ENCODE data around the gene NAT9. TPM values are rescaled to one million over a fixed set of nuclear protein-coding genes. Genes with fewer than 3 reads are reported as not detected.

The NAT9 gene
- total RNA-seq, 1 experiment from 2014 or later, result 18.5 TPM

DNA sequence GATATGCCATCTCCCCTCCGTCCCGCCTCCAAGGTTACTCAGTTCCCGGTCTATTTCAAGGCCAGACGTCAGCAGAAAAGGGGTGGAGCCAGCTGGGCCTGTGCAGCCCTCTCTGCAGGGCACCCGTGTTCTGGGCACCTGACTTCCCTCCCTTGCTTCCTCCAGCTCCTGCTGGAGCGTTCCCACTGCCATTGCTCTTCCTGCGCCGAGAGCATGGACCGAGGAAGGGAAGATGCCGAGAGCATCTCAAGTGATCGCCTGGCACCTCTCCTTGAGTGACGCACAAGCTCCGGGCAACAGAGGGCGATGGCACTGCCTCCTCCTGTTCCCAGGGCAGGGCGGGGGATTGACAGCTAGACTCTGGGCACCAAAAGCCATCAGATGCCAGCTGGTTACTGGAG lies 29.4 kb upstream of the NAT9 start:
- DNase-seq (ENCODE audit: low read depth), result no peak

DNA sequence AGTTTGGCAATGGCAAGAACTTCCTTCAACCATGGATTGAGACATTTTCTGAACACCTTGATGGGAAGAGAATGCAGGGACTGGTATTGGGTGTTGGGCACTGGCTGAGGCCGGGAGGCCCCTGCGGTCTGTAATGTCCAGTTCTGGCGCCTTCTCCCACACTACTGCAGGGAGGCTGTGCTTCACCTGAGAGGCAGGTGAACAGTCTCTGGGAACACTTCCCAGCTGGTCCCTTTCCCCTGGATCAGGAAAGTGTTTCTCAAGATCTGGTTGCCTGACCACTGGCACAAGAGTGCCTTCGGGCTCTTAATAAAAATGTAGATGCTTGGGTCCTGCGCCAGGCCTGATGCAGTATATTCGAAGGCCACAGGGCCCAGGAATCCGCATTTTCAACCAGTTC lies 28.5 kb upstream of the NAT9 start:
- no peak for DNase-seq (ENCODE audit: low read depth)

DNA sequence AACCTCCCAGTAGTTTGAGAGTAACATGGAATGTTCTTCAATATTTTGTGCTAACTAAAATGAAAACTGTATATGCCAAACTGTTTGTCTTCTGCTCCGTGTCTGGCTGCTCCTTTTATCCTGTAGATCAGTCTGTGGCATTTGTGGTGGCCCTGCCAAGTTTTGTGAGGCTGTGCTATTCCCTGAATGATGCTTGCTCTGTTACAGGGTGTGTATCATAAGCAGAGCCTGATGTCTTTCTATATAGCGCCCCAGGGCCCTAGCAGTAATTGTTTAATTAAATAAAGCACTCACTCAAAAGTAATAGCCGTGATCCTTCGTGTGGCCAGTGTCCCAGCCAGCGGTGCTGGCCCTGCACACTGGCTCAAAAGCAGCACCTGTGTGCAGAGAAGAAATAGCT lies 27.8 kb upstream of the NAT9 start:
- DNase-seq (ENCODE audit: low read depth), result no peak

DNA sequence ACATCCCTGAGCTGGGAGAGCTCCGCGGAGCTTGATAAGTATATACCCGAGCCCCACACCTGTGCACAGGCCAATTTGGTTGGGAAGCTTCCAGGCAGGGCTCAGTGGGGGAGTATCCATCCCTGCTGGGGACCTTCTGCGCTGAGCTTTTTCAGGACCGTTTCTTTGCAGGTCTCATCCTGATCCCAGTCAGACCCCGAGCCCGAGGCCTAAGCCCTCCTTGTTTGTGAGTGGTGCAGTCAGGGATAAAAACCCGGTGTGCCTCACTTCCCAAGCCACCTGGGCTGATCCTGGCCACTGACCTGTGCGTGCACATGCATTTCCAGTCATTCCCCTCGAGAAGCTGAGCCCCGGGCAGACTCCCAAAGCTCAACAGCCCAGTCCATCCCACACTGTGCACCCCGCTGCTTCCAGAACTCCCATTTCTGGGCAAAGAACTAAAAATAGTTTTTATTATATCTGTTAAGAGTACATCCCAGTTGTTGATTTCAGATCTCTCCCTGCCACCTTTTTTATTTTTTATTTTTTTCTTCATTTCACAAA lies 27.3 kb upstream of the NAT9 start:
- DNase-seq (ENCODE audit: low read depth), result no peak

DNA sequence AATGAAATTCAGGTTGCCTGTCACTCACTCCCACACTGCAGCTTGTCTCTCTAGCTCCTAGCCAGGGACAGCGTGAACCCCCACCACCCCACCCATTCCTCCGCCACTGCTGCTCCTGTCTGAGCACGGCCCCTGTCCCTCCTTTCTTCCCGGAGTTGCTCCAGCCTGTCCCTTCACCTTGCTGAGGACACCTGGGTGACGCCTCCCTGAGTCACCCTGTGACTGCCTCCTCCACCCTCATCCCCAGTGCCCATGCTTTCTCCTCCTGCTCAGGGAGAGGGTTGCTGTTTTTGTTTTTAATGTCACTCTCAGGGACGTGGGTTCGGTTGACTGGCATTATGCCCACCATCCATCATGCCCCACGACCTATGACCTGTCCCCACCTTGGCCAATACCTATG lies 25.8 kb upstream of the NAT9 start:
- no peak for DNase-seq (ENCODE audit: low read depth)

DNA sequence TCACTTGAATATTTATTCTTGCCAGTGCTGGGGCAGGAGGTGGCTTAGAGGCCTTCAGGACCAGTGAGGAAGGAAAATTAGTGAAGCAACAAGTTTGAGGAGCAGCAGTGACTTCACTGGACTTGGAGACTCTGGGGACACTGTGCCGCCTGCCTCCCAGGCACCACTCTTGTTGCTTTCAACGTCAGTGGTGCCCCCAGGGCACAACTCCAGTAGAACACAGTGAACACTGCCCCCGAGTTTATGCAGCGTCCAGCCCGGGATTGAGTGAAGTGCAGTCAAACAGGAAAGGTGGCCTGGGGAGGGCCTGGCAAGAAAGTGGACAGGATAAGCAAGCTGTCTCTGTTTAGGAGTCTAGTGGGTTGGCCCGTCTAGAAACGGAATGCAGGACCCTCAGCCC lies 24.4 kb upstream of the NAT9 start:
- no peak for DNase-seq (ENCODE audit: low read depth)

DNA sequence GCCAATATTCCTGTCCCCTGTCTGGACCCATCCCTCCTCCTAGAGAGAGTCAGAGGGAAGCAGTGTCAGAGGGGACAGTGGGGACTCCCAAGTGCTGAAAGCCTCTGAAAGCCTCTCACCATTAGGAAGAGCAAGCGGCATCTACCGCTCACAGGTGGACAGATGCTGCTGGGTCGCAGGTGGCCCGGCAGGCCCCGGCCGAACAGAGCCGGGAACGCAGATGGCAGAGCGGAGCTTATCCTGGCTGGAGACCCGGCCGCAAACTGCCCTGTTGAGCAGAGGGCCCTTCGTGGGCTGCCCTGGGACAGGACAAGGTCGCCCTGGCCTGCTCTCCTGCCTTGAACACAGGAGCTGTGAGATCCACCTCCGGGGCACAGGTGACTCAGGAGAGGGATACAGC lies 23.0 kb upstream of the NAT9 start:
- no peak for DNase-seq (ENCODE audit: low read depth)

DNA sequence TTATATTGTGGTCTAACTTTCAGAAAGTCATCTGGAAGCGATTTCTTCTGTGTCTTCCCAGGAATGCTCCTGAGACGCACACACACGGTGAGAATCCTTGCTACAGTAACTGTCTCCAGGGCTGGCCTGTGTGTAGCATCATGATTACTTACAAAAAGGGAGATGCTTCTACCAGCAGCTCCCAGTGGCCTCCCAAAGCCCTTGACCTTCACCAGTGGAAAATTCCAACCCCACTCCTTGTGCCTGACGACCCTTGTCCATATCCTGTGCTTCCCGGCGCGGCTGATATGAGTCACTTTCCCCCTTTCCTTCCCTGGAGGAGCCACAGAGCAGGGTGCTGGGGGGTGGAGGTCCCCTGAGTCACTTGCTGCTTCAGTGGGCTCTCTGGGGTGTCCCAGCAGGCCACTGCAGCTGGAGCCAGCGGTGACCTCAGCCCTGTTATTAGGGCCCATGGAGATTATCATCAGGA lies 22.1 kb upstream of the NAT9 start:
- DNase-seq (ENCODE audit: low read depth), result peak; percentile 67

DNA sequence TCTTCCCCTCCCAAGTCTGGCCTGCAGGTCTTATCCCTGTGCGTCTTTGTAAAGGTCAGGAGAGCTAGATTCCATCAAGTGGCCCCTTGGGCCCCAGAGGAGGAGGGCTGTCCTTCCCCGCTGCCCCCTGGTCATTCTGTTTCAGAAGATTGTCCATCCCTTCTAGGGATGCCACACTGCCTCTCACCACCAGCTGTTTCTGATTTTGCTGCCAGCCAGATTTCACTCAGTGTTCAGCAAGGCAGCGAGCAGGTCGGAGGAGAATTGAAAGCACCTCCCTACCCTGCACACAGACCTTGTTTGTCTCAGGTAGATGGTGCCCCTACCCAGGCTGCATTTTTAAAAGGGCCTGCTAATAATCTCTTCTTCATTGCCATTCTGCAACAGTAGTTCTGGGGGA lies 21.7 kb upstream of the NAT9 start:
- DNase-seq (ENCODE audit: low read depth), result no peak

DNA sequence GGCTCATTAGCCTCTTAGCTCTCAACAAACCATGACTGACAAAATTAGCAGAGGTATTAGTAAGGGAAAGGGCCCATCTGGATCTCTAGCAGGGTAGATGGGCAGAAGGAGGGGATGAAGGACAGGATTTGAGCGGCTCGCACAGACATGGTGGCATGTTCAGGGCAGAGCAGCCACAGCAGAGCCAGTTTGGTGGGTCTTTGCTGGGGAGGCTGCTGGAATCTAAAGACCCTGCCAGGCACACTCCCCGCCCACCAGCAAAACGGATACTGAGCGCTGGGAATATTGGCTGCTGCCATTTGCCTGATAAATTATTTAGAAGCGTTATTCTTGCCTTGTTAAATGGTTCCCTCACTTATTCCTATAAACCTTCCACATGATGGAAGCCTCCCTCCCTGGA lies 20.7 kb upstream of the NAT9 start:
- no peak for DNase-seq (ENCODE audit: low read depth)

DNA sequence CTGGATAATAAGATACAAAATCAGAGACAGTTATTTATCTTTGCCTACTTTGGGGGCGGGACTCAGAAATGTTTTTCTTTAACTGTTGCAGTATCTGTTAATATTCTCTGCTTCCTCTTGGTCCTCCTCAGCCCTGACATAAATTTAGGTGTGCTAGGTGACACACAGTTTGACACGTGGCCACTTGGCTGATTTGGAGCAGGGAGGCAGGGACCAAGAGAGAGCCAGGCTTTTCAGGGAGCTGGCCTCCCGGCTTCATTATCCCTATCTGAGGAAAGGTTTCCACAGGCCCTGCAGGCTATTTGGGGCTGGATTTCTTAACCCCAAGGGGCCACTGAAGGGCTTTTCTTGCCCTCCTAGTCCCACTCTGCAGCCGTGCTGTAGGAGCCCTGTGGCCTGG lies 20.1 kb upstream of the NAT9 start:
- no peak for DNase-seq (ENCODE audit: low read depth)

DNA sequence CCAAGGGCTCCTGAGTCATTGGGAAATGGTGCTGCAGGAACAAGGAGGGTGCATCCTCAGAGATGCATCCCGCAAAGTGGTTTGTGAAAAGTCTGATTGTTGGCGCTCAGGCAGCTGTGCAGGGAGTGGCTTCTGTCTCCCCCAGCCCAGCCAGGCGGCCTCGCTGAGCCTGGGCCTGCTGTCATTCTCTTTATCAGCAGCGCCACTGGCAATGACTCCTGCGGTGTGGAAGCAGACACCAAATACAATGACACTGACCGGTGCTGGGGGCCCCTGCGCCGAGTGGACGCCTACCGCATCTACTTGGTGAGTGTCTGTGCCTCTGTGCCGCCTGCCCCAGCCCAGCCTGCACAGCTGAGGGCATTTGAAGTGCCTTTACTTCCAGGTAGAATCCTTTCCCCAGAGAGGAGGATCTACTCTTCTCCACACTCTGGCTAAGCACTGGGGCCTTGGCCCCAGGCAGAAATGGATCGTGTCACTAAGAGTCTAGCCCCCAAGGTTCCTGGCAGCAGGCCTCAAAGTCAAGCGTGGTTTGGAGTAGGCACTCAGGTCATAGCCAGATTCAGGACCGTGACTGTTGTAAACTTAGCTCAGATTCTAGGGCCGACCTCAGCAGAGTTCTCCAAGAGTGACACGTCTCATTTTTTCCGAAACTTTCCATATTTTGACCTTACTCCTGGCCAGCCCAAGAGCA lies 19.3 kb upstream of the NAT9 start:
- no peak for DNase-seq (ENCODE audit: low read depth)

DNA sequence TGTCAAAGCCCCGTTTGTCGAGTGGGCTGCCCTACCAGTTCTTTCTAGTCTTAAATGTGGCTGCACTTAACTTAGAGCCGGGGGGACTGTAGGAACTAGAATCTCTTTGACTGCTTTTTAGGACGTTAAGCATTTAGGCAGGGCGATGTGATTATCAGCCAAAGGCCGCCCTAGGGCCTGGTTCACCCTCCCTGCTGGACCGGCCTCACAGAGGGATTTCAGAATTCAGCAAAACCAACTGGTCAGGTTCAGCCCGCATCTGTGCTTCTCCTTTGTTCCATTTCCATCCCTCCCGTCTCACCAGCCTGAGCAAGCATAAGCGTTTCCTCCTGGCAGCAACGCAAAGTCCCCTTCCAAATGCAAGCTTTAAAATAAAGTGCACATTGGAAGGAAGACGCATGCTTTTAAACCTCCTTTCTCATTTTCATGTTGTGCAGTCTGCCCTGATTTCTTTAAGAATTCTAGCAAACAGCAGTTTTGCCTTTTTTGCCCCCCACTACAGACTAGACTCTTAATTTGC lies 16.5 kb upstream of the NAT9 start:
- no peak for DNase-seq (ENCODE audit: low read depth)

DNA sequence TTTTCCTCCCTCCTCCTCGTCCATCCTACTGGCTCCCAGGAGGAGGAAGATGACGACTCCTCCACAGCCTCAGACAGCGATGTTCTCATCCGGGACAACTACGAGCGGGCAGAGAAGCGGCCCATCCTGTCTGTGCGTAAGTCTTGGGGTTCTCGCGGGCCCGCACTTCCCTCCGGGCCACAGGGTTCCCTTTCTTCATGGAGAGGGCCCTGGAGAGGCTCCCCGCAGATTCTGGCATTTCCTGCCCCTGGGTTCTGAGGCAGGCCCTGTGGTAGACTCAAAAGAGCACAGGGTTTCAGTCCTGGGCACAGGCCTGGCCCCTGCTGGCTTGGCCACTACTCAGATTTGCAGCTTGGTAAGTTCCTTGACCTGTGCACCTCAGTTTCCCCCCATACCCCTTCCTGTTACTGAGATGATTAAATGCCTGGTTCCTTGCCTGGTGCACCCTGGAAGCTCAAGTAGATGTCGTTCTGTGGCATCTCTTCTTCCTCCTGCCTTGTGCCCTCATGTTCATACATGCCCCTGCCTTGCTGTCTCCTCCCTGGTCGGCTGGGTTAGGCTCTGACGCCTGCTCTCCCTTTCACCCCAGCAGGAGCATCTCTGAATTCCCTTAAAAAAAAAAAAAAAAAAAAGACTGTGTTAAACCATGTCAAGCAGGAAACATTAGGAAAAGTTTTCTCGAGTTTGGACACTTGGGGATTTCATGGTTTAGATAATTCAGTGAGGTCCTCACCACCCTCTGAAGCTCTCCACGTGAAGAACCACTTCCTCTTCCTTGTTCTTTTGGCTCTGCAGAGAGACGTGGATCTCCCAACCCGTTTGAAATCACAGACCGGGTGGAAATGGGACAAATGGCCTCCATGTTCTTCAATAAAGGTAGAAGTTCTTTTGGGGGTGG lies 14.3 kb upstream of the NAT9 start:
- no peak for DNase-seq (ENCODE audit: low read depth)

DNA sequence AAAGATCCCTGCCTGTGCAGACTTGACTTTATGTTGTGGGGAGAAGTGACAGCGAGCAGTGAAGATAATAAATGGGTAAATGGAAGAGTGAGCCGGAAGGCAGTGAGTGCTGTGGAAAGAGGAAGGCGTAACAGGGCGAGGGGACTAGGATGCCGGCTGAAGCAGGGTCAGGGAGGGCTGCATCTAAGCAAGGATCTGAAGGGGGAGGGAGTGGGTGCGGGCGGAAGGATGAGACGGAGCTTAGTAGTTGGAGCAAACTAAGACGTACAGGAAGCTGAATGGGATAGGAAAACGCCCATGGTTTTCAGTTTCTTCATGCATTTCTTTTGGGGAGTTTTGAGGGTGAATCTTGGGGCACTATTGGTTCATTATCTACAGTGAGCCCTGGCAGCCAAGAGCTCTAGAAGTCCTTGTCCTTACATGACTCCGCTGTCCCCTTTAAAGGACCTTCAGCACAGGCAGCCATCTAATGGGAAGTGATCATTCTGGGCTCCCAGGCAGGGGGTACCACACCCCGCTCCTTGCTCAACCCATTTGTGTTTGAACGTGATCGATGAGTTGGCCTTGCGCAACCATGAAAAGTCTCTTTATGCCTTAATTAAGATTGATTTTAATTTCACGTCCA lies 10.4 kb upstream of the NAT9 start:
- DNase-seq (ENCODE audit: low read depth), result no peak

DNA sequence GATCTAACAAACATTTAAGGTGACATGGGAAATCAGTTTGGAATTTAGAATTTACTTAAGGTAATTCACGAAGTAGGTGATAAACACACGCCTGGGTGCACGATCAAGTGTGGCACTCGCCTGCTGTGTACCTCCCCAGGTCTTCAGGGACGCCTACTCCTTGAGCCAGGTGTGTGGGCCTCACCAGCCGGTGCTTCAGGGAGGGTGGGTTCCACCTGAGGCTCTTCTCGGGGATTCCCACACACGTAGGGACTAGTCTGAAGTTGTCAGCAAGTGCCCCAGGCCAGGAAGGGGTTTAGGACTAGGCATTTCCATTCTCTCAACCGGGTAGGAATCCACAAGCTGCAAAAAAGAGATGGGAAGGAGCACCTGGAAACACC lies 9.8 kb upstream of the NAT9 start:
- DNase-seq (ENCODE audit: low read depth), result no peak

DNA sequence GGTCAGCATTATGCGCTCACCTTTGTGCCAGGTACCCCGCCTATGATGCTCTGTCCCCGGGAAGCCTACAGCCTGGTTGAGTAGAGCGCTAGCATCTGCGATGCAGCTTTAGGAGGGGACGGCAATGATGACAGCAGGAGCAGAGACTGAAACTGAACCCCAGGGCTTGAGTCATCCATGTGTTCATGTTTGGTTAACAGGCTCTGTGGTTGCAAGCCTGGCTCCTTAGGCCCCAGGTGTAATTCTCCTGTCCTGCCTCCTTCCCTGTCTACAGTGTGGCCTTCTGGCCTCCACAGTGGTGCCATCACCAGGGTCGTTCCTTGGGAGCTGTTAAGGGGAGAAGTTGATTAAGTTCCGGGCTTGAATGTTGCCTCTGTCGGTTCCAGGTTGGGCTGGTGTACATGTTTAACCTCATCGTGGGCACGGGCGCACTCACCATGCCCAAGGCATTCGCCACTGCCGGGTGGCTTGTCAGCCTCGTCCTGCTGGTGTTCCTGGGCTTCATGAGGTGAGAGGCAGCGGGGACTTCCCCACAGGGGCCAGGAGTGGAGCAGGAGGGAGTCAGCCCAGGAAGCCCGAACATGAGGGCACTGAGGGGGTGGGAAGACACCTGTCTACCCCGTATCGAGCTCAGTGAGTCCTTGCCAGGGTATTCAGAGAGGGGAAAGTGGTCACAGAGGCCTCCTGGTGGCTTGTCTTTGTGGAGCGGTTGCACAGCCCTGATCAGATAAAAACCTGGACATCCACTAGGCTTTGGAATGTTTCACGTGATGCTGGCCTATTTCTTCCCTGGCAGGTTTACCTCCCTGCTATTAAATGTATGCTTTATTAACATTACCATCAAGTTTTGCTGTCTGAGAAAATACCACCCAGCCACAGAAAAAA lies 9.2 kb upstream of the NAT9 start:
- DNase-seq (ENCODE audit: low read depth), result no peak

DNA sequence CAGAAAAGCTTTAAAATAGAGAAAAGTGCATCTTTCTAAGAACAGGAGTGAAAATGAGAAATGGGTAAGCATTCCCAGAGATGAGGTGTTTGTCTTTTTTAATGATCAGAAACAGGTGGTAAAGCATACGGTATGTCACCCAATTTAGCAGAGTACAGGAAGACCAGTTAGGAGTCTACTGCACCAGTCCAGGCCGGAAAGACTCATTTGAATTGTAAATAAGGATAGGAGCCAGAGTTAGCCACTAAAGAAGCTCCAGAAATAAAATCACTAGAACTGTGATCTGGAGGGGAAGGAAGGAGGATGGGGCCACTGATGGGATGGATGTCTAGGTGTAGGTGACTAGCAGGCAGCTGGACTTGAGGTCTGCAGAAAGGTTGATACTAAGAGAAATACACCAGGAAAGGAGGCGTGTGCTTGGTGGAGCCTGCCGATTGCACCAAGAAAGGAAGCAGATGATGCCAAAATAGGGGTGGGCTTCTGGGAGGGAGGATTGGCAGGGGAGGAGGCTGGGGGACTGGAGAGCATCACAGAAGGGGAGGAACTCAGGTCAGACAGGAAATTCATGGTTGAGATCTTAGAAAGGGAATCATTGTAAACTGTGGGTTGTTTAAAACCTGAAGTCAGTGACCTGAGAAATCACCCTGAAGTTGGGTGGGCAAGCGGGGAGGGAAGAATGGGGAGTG lies 8.1 kb upstream of the NAT9 start:
- DNase-seq (ENCODE audit: low read depth), result no peak

DNA sequence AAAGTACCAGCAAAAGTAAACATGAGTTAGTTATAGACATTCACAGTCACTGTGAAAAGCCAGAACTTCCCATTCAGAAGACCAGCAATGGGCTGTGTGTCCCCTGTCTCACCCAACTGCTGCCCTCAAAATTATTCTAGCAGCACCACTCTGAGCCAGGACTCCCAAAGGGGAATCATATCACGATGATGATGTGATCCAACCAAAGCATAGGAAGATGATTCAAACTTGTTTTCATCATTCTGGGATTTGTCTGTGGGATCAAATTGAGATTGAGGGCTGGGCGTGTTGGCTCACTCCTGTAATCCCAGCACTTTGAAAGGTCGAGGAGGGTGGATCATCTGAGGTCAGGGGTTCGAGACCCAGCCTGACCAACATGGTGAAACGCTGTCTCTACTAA lies 6.4 kb upstream of the NAT9 start:
- DNase-seq (ENCODE audit: low read depth), result no peak

DNA sequence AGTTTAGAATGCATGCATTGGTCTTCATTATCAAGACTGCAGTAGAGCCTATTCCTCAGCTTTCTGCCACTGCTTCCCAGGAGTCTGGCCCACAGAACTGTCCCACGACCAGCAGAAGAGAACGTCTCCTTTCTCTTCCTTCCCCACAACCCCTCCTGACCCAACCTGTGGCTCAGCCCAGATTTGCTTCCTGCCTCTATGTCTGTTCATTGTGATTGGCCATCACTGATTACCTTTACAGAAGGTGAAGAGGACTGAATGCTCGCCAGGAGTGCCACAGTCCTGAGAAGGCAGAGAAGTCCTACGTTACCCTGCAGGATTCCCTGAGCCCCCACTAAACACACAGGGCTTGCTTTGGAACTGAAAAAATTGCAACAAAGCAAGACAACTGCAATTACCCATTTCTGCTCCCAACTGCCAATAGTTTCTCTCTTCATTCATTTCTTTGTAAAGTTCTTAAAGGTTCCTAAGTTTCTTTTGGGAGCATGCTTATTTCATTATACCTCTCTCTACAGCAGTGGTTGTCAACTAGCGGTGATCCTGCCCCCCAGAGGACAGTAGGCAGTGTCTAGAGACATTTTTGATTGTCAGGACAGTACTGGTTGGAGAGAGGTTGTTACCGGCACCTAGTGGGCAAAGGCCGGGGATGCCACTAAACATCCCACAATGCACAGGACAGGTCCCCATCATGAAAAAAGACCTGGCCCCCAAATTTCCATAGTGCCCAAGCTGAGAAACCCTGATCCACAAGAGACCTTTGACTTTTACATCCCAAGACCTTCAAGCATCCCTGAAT lies 4.5 kb upstream of the NAT9 start:
- DNase-seq (ENCODE audit: low read depth), result peak; percentile 49
